B cell (primary cell): ENCODE measurements around the gene PRKCA. TPM values are rescaled to one million over a fixed set of nuclear protein-coding genes. Genes with fewer than 3 reads are reported as not detected.

Experiments used
- ATAC-seq: fragments of 200-7000 bp; cut with Tn5 transposase; one replicate; pipeline ENCODE4 v1.10.0; 2021; ENCODE audit warnings: low read depth, mild to moderate bottlenecking, moderate number of reproducible peaks, moderate library complexity
- CTCF ChIA-PET: fragments of 350-600 bp; sonication (Branson Sonifier 250); formaldehyde crosslinking; loops from one replicate; lab custom pipeline; 2021; ENCODE audit warnings: antibody characterized with exemption, inconsistent platforms; lab: Charles Lee
- POLR2A ChIA-PET: fragments of 350-600 bp; sonication (Branson Sonifier 250); formaldehyde crosslinking; loops from one replicate; lab custom pipeline; 2021; ENCODE audit warnings: antibody characterized with exemption; lab: Charles Lee
- DNase-seq: peaks from one replicate; pipeline ENCODE4 v3.0.0; 2013
- H2AFZ ChIP-seq: 2 replicates; pipeline ENCODE4 v1.6.1; 2012; ENCODE audit warnings: mild to moderate bottlenecking, low read depth, low read length; ENCODE audit not compliant: insufficient read depth, poor library complexity, severe bottlenecking
- H3K27ac ChIP-seq, 2 donors: 1 replicate in 1 of 2; 2 replicates in 1 of 2; pipeline ENCODE4 v1.5.1; 2012 to 2013; ENCODE audit warnings: low read length in 2 of 2, mild to moderate bottlenecking in 2 of 2, moderate library complexity in 1 of 2
- H3K27me3 ChIP-seq, 4 experiments: fragments of 200-600 bp in 1 of 4; sonication (generic) in 1 of 4; replicated peaks in 1 of 4; 1 replicate in 2 of 4; 2 replicates in 2 of 4; pipeline versions ENCODE4 v1.6.1 to v1.7.0; 2013 to 2016; ENCODE audit warnings: low read length in 3 of 4, mild to moderate bottlenecking in 2 of 4, mixed read lengths in 1 of 4, moderate library complexity in 1 of 4; ENCODE audit not compliant: insufficient read depth in 4 of 4, control insufficient read depth in 3 of 4; ENCODE audit errors: control extremely low read depth in 1 of 4
- H3K36me3 ChIP-seq, 2 experiments: replicated peaks in 1 of 2; 1 replicate in 1 of 2; 2 replicates in 1 of 2; pipeline versions ENCODE4 v1.6.1 to v1.7.1; 2013; ENCODE audit warnings: low read length in 1 of 2; ENCODE audit not compliant: insufficient read depth in 2 of 2, control insufficient read depth in 1 of 2; ENCODE audit errors: control extremely low read depth in 1 of 2, extremely low read depth in 1 of 2
- H3K4me1 ChIP-seq, 2 donors: fragments of 200-600 bp in 1 of 2; sonication (generic) in 1 of 2; 1 replicate in 1 of 2; 2 replicates in 1 of 2; pipeline versions ENCODE4 v1.5.1 to v1.6.1; 2013 to 2017; ENCODE audit warnings: low read length in 2 of 2; ENCODE audit not compliant: control insufficient read depth in 2 of 2, insufficient read depth in 2 of 2
- H3K4me2 ChIP-seq: replicated peaks from 2 replicates; pipeline ENCODE3; 2012; ENCODE audit warnings: mild to moderate bottlenecking, low read depth, low read length; ENCODE audit not compliant: poor library complexity, severe bottlenecking
- H3K4me3 ChIP-seq, 5 experiments: fragments of 200-600 bp in 1 of 5; sonication (generic) in 1 of 5; 1 replicate in 3 of 5; 2 replicates in 2 of 5; pipeline versions ENCODE4 v1.5.1 to v1.7.0; 2011 to 2016; ENCODE audit warnings: low read length in 4 of 5, mild to moderate bottlenecking in 4 of 5, low read depth in 2 of 5, control low read depth in 1 of 5, moderate library complexity in 1 of 5; ENCODE audit not compliant: insufficient read depth in 1 of 5; ENCODE audit errors: control extremely low read depth in 1 of 5, extremely low read depth in 1 of 5
- H3K79me2 ChIP-seq: fragments of 200-600 bp; sonication (generic); one replicate; pipeline ENCODE4 v1.6.0; 2016; ENCODE audit warnings: low read length; ENCODE audit not compliant: control insufficient read depth, insufficient read depth
- H3K9ac ChIP-seq: fragments of 200-600 bp; sonication (generic); 2 replicates; pipeline ENCODE4 v1.6.1; 2017; ENCODE audit warnings: mild to moderate bottlenecking, low read length, moderate library complexity
- H3K9me3 ChIP-seq, 3 donors: one replicate each; pipeline versions ENCODE4 v1.6.1 to v1.7.1; 2013; ENCODE audit warnings: low read length in 2 of 3; ENCODE audit not compliant: control insufficient read depth in 2 of 3, insufficient read depth in 1 of 3; ENCODE audit errors: control extremely low read depth in 1 of 3
- H4K20me1 ChIP-seq: 2 replicates; pipeline ENCODE4 v1.6.0; 2012; ENCODE audit warnings: mild to moderate bottlenecking, low read length; ENCODE audit not compliant: insufficient read depth, control insufficient read depth, poor library complexity, severe bottlenecking
- H3K27ac Mint-ChIP-seq: one replicate; pipeline ENCODE4 v1.8.0; 2021; ENCODE audit warnings: mixed read lengths
- H3K27me3 Mint-ChIP-seq: one replicate; pipeline ENCODE4 v1.8.0; 2021; ENCODE audit warnings: mixed read lengths
- H3K4me1 Mint-ChIP-seq: one replicate; pipeline ENCODE4 v1.8.0; 2021; ENCODE audit warnings: mixed read lengths
- H3K4me3 Mint-ChIP-seq: one replicate; pipeline ENCODE4 v1.8.0; 2021; ENCODE audit warnings: mixed read lengths
- H3K9me3 Mint-ChIP-seq: one replicate; pipeline ENCODE4 v1.8.0; 2022; ENCODE audit warnings: mixed read lengths; ENCODE audit not compliant: insufficient read depth
- EZH2 ChIP-seq: IDR thresholded peaks from 2 replicates; pipeline ENCODE4 v1.6.1; 2012; ENCODE audit warnings: borderline replicate concordance, low read depth, mild to moderate bottlenecking, moderate library complexity, low read length; ENCODE audit not compliant: insufficient read depth, poor library complexity, severe bottlenecking
- WGBS: methylation state at CpG from one replicate; pipeline ENCODE4 v1.1.5; 2013; ENCODE audit warnings: missing lambda C conversion rate; ENCODE audit not compliant: insufficient coverage; 5-methylcytosine and 5-hydroxymethylcytosine counted together
- intact Hi-C: fragments of 100-400 bp; cut with micrococcal nuclease; formaldehyde crosslinking; loops from one replicate; pipeline ENCODE4 v1.10.0; 2022
- polyA plus RNA-seq: library from polyadenylated mRNA; depleted of rRNA; stranded (reverse); fragments of >200 nt; gene quantifications from 2 replicates; pipeline ENCODE4 v1.2.3, GENCODE V29; 2012
- total RNA-seq, 2 donors: library from RNA; stranded (reverse); fragments of 120-200 nt in 1 of 2; gene quantifications; 1 replicate in 1 of 2; 2 replicates in 1 of 2; pipeline versions ENCODE4 v1.2.3 to v1.2.4, GENCODE V29; 2013 to 2022
- TF ChIP-seq, protein P1 (sequence below): fragments of 200-600 bp; IDR thresholded peaks from one replicate; pipeline ENCODE4 v1.8.0; 2022; ENCODE audit warnings: antibody characterized with exemption, mild to moderate bottlenecking

PRKCA gene
- total and polyA plus RNA-seq, 2 donors (not counting 1 experiment from before 2014, with no cell fraction given) = 0.33 to 7.7 TPM

DNA sequence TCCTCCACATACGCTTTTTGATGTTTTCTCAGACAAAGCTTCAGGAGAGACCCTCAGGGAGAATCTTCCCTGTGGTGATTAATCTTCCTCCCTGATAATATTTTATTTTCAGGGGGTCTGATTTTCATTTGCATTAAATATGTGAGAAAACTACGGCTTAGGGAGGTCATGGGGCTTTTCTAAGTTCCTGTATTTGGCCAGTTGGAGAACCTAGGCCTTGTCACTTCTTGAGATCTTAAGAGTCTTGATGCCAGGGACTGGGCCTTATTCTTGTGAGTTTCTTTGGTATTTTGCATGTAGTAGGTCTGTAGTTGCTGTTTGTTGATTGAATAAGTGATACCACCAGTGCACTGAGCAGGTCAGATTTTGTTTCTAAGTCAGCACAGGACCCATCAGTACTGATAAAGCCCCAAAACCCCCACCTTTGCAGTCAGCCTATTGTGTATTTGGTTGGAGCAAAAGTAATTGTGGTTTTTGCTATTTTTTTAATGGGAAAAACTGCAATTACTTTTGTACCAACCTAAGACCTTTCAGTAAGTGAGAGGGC, 130.1 kb downstream of the PRKCA start:
- WGBS = 0% methylated on average over 1 of the region's 2 CpGs
- Mint-ChIP-seq H3K9me3 (no peaks in the 10 kb centered on the region), H3K4me3 (no peak overlapping the region), H3K27me3 (peaks cover 6% of the 10 kb centered on the region), H3K27ac (no peak overlapping the region), H3K4me1 (no peaks in the 10 kb centered on the region)
- no peak overlapping the region for H3K9ac ChIP-seq
- CTCF ChIA-PET = no interaction called here
- DNase-seq = no peak
- H3K36me3 ChIP-seq = no peaks in the 10 kb centered on the region
- H3K79me2 ChIP-seq = no peaks in the 10 kb centered on the region
- no peak overlapping the region for H2AFZ ChIP-seq
- ATAC-seq = no peak
- no peak overlapping the region for H3K27ac ChIP-seq
- no peaks in the 10 kb centered on the region for H3K9me3 ChIP-seq
- no peaks in the 10 kb centered on the region for H3K27me3 ChIP-seq
- TF ChIP-seq, protein P1, sequence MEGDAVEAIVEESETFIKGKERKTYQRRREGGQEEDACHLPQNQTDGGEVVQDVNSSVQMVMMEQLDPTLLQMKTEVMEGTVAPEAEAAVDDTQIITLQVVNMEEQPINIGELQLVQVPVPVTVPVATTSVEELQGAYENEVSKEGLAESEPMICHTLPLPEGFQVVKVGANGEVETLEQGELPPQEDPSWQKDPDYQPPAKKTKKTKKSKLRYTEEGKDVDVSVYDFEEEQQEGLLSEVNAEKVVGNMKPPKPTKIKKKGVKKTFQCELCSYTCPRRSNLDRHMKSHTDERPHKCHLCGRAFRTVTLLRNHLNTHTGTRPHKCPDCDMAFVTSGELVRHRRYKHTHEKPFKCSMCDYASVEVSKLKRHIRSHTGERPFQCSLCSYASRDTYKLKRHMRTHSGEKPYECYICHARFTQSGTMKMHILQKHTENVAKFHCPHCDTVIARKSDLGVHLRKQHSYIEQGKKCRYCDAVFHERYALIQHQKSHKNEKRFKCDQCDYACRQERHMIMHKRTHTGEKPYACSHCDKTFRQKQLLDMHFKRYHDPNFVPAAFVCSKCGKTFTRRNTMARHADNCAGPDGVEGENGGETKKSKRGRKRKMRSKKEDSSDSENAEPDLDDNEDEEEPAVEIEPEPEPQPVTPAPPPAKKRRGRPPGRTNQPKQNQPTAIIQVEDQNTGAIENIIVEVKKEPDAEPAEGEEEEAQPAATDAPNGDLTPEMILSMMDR = no peak
- TF ChIP-seq EZH2 = no peak
- no peaks in the 10 kb centered on the region for H3K4me1 ChIP-seq
- POLR2A ChIA-PET = interaction anchor here (0.6 kb wide), 1 partner anchor 9 kb away, joined by 6 read pairs; no protein-coding TSS in a partner anchor
- no peak overlapping the region for H3K4me3 ChIP-seq
- intact Hi-C loops = no loop called here
- no peaks in the 10 kb centered on the region for H4K20me1 ChIP-seq
- H3K4me2 ChIP-seq = no peak overlapping the region

DNA sequence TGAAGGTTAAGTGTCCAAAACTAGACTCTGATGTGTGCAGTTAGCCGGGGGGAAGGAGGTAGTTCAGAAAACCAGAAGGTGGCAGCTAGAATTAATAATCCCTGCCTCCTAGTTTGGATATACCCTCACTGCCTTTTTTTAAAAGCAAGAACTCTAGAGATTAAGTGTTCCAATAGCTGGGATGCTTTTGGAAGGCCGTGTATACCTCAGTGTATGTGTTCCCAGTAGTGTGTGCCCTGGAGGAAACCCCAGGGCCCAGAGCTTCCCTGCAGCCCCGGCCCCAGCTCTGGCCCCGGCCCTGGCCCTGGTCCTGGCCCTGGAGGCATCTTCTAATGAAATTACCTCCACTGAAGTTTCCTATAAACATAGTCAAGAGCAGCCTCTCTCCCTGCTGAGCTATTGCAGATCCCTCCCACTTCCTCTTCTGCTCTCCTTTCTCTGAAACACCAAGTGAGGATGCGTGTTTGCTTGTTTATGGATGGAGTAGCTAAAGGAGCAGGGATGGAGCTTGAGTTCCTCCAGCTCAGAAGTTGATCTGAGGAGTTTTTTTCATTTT, 130.7 kb downstream of the PRKCA start:
- intact Hi-C loops = no loop called here
- no peaks in the 10 kb centered on the region for H4K20me1 ChIP-seq
- POLR2A ChIA-PET = no interaction called here

More for the DNA sequence above, 130.7 kb downstream of the PRKCA start:
- TF ChIP-seq EZH2 = no peak
- TF ChIP-seq, protein P1 = no peak
- ATAC-seq (no peak), DNase-seq (no peak)
- Histone ChIP-seq H3K9me3 (peaks cover 0 to 4% (median 4%) of the 10 kb centered on the region in 3 donors), H2AFZ (no peak overlapping the region), H3K9ac (no peak overlapping the region), H3K79me2 (no peaks in the 10 kb centered on the region), H3K27ac (no peak overlapping the region), H3K4me1 (peaks cover 0 to 4% of the 10 kb centered on the region in 2 donors), H3K36me3 (no peaks in the 10 kb centered on the region), H3K27me3 (no peaks in the 10 kb centered on the region), H3K4me2 (no peak overlapping the region), H3K4me3 (no peak overlapping the region)
- Mint-ChIP-seq H3K27ac (no peak overlapping the region), H3K4me3 (no peak overlapping the region), H3K9me3 (peaks cover 3% of the 10 kb centered on the region), H3K4me1 (peaks cover 1% of the 10 kb centered on the region), H3K27me3 (peaks cover 5% of the 10 kb centered on the region)
- CTCF ChIA-PET = no interaction called here
- WGBS = 64% methylated on average over 3 of the region's 5 CpGs
